B cell (primary cell): Measurements from ENCODE around the gene LELP1. TPM values are rescaled to one million over a fixed set of nuclear protein-coding genes. Genes with fewer than 3 reads are reported as not detected.

Experiments
- ATAC-seq: fragments of 200-7000 bp; cut with Tn5 transposase; one replicate; pipeline ENCODE4 v1.10.0; 2021; ENCODE audit warnings: low read depth, mild to moderate bottlenecking, moderate number of reproducible peaks, moderate library complexity
- CTCF ChIA-PET: fragments of 350-600 bp; sonication (Branson Sonifier 250); formaldehyde crosslinking; loops from one replicate; lab custom pipeline; 2021; ENCODE audit warnings: antibody characterized with exemption, inconsistent platforms; lab: Charles Lee
- POLR2A ChIA-PET: fragments of 350-600 bp; sonication (Branson Sonifier 250); formaldehyde crosslinking; loops from one replicate; lab custom pipeline; 2021; ENCODE audit warnings: antibody characterized with exemption; lab: Charles Lee
- DNase-seq: peaks from one replicate; pipeline ENCODE4 v3.0.0; 2013
- H2AFZ ChIP-seq: 2 replicates; pipeline ENCODE4 v1.6.1; 2012; ENCODE audit warnings: mild to moderate bottlenecking, low read depth, low read length; ENCODE audit not compliant: insufficient read depth, poor library complexity, severe bottlenecking
- H3K27ac ChIP-seq, 2 donors: 1 replicate in 1 of 2; 2 replicates in 1 of 2; pipeline ENCODE4 v1.5.1; 2012 to 2013; ENCODE audit warnings: low read length in 2 of 2, mild to moderate bottlenecking in 2 of 2, moderate library complexity in 1 of 2
- H3K27me3 ChIP-seq, 4 experiments: fragments of 200-600 bp in 1 of 4; sonication (generic) in 1 of 4; replicated peaks in 1 of 4; 1 replicate in 2 of 4; 2 replicates in 2 of 4; pipeline versions ENCODE4 v1.6.1 to v1.7.0; 2013 to 2016; ENCODE audit warnings: low read length in 3 of 4, mild to moderate bottlenecking in 2 of 4, mixed read lengths in 1 of 4, moderate library complexity in 1 of 4; ENCODE audit not compliant: insufficient read depth in 4 of 4, control insufficient read depth in 3 of 4; ENCODE audit errors: control extremely low read depth in 1 of 4
- H3K36me3 ChIP-seq, 2 experiments: replicated peaks in 1 of 2; 1 replicate in 1 of 2; 2 replicates in 1 of 2; pipeline versions ENCODE4 v1.6.1 to v1.7.1; 2013; ENCODE audit warnings: low read length in 1 of 2; ENCODE audit not compliant: insufficient read depth in 2 of 2, control insufficient read depth in 1 of 2; ENCODE audit errors: control extremely low read depth in 1 of 2, extremely low read depth in 1 of 2
- H3K4me1 ChIP-seq, 2 donors: fragments of 200-600 bp in 1 of 2; sonication (generic) in 1 of 2; 1 replicate in 1 of 2; 2 replicates in 1 of 2; pipeline versions ENCODE4 v1.5.1 to v1.6.1; 2013 to 2017; ENCODE audit warnings: low read length in 2 of 2; ENCODE audit not compliant: control insufficient read depth in 2 of 2, insufficient read depth in 2 of 2
- H3K4me2 ChIP-seq: replicated peaks from 2 replicates; pipeline ENCODE3; 2012; ENCODE audit warnings: mild to moderate bottlenecking, low read depth, low read length; ENCODE audit not compliant: poor library complexity, severe bottlenecking
- H3K4me3 ChIP-seq, 5 experiments: fragments of 200-600 bp in 1 of 5; sonication (generic) in 1 of 5; 1 replicate in 3 of 5; 2 replicates in 2 of 5; pipeline versions ENCODE4 v1.5.1 to v1.7.0; 2011 to 2016; ENCODE audit warnings: low read length in 4 of 5, mild to moderate bottlenecking in 4 of 5, low read depth in 2 of 5, control low read depth in 1 of 5, moderate library complexity in 1 of 5; ENCODE audit not compliant: insufficient read depth in 1 of 5; ENCODE audit errors: control extremely low read depth in 1 of 5, extremely low read depth in 1 of 5
- H3K79me2 ChIP-seq: fragments of 200-600 bp; sonication (generic); one replicate; pipeline ENCODE4 v1.6.0; 2016; ENCODE audit warnings: low read length; ENCODE audit not compliant: control insufficient read depth, insufficient read depth
- H3K9ac ChIP-seq: fragments of 200-600 bp; sonication (generic); 2 replicates; pipeline ENCODE4 v1.6.1; 2017; ENCODE audit warnings: mild to moderate bottlenecking, low read length, moderate library complexity
- H3K9me3 ChIP-seq, 3 donors: one replicate each; pipeline versions ENCODE4 v1.6.1 to v1.7.1; 2013; ENCODE audit warnings: low read length in 2 of 3; ENCODE audit not compliant: control insufficient read depth in 2 of 3, insufficient read depth in 1 of 3; ENCODE audit errors: control extremely low read depth in 1 of 3
- H4K20me1 ChIP-seq: 2 replicates; pipeline ENCODE4 v1.6.0; 2012; ENCODE audit warnings: mild to moderate bottlenecking, low read length; ENCODE audit not compliant: insufficient read depth, control insufficient read depth, poor library complexity, severe bottlenecking
- H3K27ac Mint-ChIP-seq: one replicate; pipeline ENCODE4 v1.8.0; 2021; ENCODE audit warnings: mixed read lengths
- H3K27me3 Mint-ChIP-seq: one replicate; pipeline ENCODE4 v1.8.0; 2021; ENCODE audit warnings: mixed read lengths
- H3K4me1 Mint-ChIP-seq: one replicate; pipeline ENCODE4 v1.8.0; 2021; ENCODE audit warnings: mixed read lengths
- H3K4me3 Mint-ChIP-seq: one replicate; pipeline ENCODE4 v1.8.0; 2021; ENCODE audit warnings: mixed read lengths
- H3K9me3 Mint-ChIP-seq: one replicate; pipeline ENCODE4 v1.8.0; 2022; ENCODE audit warnings: mixed read lengths; ENCODE audit not compliant: insufficient read depth
- EZH2 ChIP-seq: IDR thresholded peaks from 2 replicates; pipeline ENCODE4 v1.6.1; 2012; ENCODE audit warnings: borderline replicate concordance, low read depth, mild to moderate bottlenecking, moderate library complexity, low read length; ENCODE audit not compliant: insufficient read depth, poor library complexity, severe bottlenecking
- WGBS: methylation state at CpG from one replicate; pipeline ENCODE4 v1.1.5; 2013; ENCODE audit warnings: missing lambda C conversion rate; ENCODE audit not compliant: insufficient coverage; 5-methylcytosine and 5-hydroxymethylcytosine counted together
- intact Hi-C: fragments of 100-400 bp; cut with micrococcal nuclease; formaldehyde crosslinking; loops from one replicate; pipeline ENCODE4 v1.10.0; 2022
- polyA plus RNA-seq: library from polyadenylated mRNA; depleted of rRNA; stranded (reverse); fragments of >200 nt; gene quantifications from 2 replicates; pipeline ENCODE4 v1.2.3, GENCODE V29; 2012
- total RNA-seq, 2 donors: library from RNA; stranded (reverse); fragments of 120-200 nt in 1 of 2; gene quantifications; 1 replicate in 1 of 2; 2 replicates in 1 of 2; pipeline versions ENCODE4 v1.2.3 to v1.2.4, GENCODE V29; 2013 to 2022
- TF ChIP-seq, protein P1 (sequence below): fragments of 200-600 bp; IDR thresholded peaks from one replicate; pipeline ENCODE4 v1.8.0; 2022; ENCODE audit warnings: antibody characterized with exemption, mild to moderate bottlenecking

The LELP1 gene
- total and polyA plus RNA-seq, 2 donors (not counting 1 experiment from before 2014, with no cell fraction given): not detected

DNA sequence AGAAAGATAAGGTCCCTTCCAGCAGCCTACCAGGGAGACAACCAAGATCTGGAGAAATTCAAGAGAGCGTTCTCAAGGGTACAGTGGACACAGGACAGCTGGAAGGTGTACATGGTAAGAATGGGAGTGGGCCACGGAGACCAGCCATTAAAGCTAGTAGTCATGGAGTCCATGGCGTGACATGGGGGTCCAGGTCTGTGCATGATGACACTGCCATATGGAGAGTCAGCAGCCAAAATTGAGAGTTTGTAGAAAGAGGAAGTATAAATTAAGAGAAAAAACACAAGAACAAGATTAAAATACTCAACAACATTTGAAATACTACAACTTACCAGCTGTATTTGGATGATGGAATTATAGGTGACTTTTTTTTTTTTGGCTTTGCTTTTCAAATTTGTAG lies 48.3 kb downstream of the LELP1 start:
- ChIA-PET POLR2A (no interaction called here), CTCF (interaction anchor here (0.8 kb wide), 1 partner anchor 11 kb away, joined by 3 read pairs; no protein-coding TSS in a partner anchor)
- H3K4me3 ChIP-seq: no peak overlapping the region
- no peak overlapping the region for H2AFZ ChIP-seq
- no peaks in the 10 kb centered on the region for H3K9me3 ChIP-seq
- Mint-ChIP-seq H3K27ac (no peak overlapping the region), H3K4me1 (no peaks in the 10 kb centered on the region), H3K9me3 (no peaks in the 10 kb centered on the region), H3K4me3 (no peak overlapping the region), H3K27me3 (peaks cover 36% of the 10 kb centered on the region)
- no peak overlapping the region for H3K9ac ChIP-seq
- no peaks in the 10 kb centered on the region for H4K20me1 ChIP-seq
- DNase-seq: no peak
- WGBS: 75% methylated on average over 1 of the region's 3 CpGs
- no peak for TF ChIP-seq EZH2
- TF ChIP-seq, protein P1, sequence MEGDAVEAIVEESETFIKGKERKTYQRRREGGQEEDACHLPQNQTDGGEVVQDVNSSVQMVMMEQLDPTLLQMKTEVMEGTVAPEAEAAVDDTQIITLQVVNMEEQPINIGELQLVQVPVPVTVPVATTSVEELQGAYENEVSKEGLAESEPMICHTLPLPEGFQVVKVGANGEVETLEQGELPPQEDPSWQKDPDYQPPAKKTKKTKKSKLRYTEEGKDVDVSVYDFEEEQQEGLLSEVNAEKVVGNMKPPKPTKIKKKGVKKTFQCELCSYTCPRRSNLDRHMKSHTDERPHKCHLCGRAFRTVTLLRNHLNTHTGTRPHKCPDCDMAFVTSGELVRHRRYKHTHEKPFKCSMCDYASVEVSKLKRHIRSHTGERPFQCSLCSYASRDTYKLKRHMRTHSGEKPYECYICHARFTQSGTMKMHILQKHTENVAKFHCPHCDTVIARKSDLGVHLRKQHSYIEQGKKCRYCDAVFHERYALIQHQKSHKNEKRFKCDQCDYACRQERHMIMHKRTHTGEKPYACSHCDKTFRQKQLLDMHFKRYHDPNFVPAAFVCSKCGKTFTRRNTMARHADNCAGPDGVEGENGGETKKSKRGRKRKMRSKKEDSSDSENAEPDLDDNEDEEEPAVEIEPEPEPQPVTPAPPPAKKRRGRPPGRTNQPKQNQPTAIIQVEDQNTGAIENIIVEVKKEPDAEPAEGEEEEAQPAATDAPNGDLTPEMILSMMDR: no peak
- no peaks in the 10 kb centered on the region for H3K4me1 ChIP-seq
- no peak overlapping the region for H3K4me2 ChIP-seq
- no peak for ATAC-seq
- no peaks in the 10 kb centered on the region for H3K36me3 ChIP-seq
- intact Hi-C loops: no loop called here
- H3K27ac ChIP-seq: no peak overlapping the region
- H3K27me3 ChIP-seq: peaks cover 0 to 18% (median 12%) of the 10 kb centered on the region in 4 experiments
- H3K79me2 ChIP-seq: no peaks in the 10 kb centered on the region

DNA sequence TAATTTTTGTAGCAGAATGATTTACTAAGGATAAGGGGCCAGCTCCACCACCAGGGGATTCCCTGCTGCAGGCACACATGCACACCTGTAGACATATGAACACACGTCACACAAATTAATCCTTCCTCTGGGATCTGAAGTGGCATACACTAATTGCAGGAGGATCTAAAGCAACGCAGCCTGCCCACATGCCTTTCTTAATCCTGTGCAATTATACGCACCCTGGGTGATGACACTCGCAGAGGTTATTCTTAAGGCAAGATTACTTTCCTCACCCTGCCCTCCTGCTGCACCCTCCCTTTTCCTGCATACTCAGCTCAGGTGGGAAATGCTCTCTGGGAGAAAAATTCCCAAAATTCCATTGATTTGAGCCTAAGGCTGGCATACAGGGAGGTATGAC lies 48.8 kb downstream of the LELP1 start:
- ChIA-PET POLR2A (no interaction called here), CTCF (interaction anchor here (0.8 kb wide), 1 partner anchor 10 kb away, joined by 3 read pairs; no protein-coding TSS in a partner anchor)
- ATAC-seq (no peak), DNase-seq (no peak)
- Mint-ChIP-seq H3K27me3 (peaks cover 36% of the 10 kb centered on the region), H3K27ac (no peak overlapping the region), H3K4me1 (no peaks in the 10 kb centered on the region), H3K9me3 (no peaks in the 10 kb centered on the region), H3K4me3 (no peak overlapping the region)
- Histone ChIP-seq H3K4me3 (no peak overlapping the region), H3K4me1 (no peaks in the 10 kb centered on the region), H3K79me2 (no peaks in the 10 kb centered on the region), H3K9ac (no peak overlapping the region), H2AFZ (no peak overlapping the region), H4K20me1 (no peaks in the 10 kb centered on the region), H3K9me3 (no peaks in the 10 kb centered on the region), H3K27me3 (peaks cover 0 to 17% (median 10%) of the 10 kb centered on the region in 4 experiments), H3K36me3 (no peaks in the 10 kb centered on the region), H3K4me2 (no peak overlapping the region), H3K27ac (no peak overlapping the region)
- WGBS: 70% methylated on average over 4 of the region's 4 CpGs
- TF ChIP-seq, protein P1: no peak
- TF ChIP-seq EZH2: no peak
- intact Hi-C loops: no loop called here
